H9 (cell line): ENCODE results near the gene C19orf47. TPM values are rescaled to one million over a fixed set of nuclear protein-coding genes. Genes with fewer than 3 reads are reported as not detected.

ENCODE experiments used
- DNase-seq: peaks from one replicate; pipeline ENCODE4 v3.0.0-alpha.2; 2017
- H2AFZ ChIP-seq: one replicate; pipeline ENCODE4 v1.6.1; 2013; ENCODE audit warnings: mild to moderate bottlenecking, low read length, control low read depth, moderate library complexity
- H2AK5ac ChIP-seq: 2 replicates; pipeline ENCODE4 v1.6.1; 2013; ENCODE audit warnings: low read length, control low read depth, mixed read lengths; ENCODE audit not compliant: insufficient read length
- H2BK120ac ChIP-seq: one replicate; pipeline ENCODE4 v1.6.1; 2013; ENCODE audit warnings: low read depth, mild to moderate bottlenecking, low read length, control low read depth, inconsistent platforms; ENCODE audit not compliant: poor library complexity, severe bottlenecking
- H2BK12ac ChIP-seq: 2 replicates; pipeline ENCODE4 v1.6.1; 2013; ENCODE audit warnings: low read length, control low read depth, mixed read lengths, low read depth; ENCODE audit not compliant: insufficient read length
- H2BK15ac ChIP-seq: 2 replicates; pipeline ENCODE4 v1.6.1; 2013; ENCODE audit warnings: low read depth, low read length, control low read depth
- H2BK20ac ChIP-seq: one replicate; pipeline ENCODE4 v1.6.1; 2013; ENCODE audit warnings: low read depth, mild to moderate bottlenecking, low read length, control low read depth, inconsistent platforms; ENCODE audit not compliant: poor library complexity, severe bottlenecking
- H2BK5ac ChIP-seq: 2 replicates; pipeline ENCODE4 v1.6.1; 2013; ENCODE audit warnings: low read length, control low read depth, mixed read lengths; ENCODE audit not compliant: insufficient read length
- H3K14ac ChIP-seq: 2 replicates; pipeline ENCODE4 v1.6.1; 2013; ENCODE audit warnings: low read length, control low read depth; ENCODE audit not compliant: insufficient read depth
- H3K18ac ChIP-seq: 2 replicates; pipeline ENCODE4 v1.6.1; 2013; ENCODE audit warnings: low read depth, mild to moderate bottlenecking, mixed read lengths, low read length, control low read depth; ENCODE audit not compliant: insufficient read length
- H3K23ac ChIP-seq: 2 replicates; pipeline ENCODE4 v1.6.1; 2013; ENCODE audit warnings: low read length, control low read depth, mixed read lengths, low read depth; ENCODE audit not compliant: insufficient read length
- H3K23me2 ChIP-seq: 2 replicates; pipeline ENCODE4 v1.6.1; 2013; ENCODE audit warnings: low read depth, mild to moderate bottlenecking, mixed read lengths, low read length, control low read depth; ENCODE audit not compliant: insufficient read length, poor library complexity, severe bottlenecking
- H3K27ac ChIP-seq: 2 replicates; pipeline ENCODE4 v1.5.1; 2013; ENCODE audit warnings: low read length, control low read depth, mixed read lengths, low read depth; ENCODE audit not compliant: insufficient read length
- H3K27me3 ChIP-seq: 2 replicates; pipeline ENCODE4 v1.6.1; 2013; ENCODE audit warnings: low read length, control low read depth, inconsistent platforms; ENCODE audit not compliant: insufficient read depth
- H3K4ac ChIP-seq: 2 replicates; pipeline ENCODE4 v1.6.1; 2013; ENCODE audit warnings: low read depth, mild to moderate bottlenecking, control low read depth, inconsistent platforms, low read length, moderate library complexity
- H3K4me1 ChIP-seq: 2 replicates; pipeline ENCODE4 v1.6.1; 2013; ENCODE audit warnings: low read length, control low read depth, inconsistent platforms; ENCODE audit not compliant: insufficient read depth
- H3K4me2 ChIP-seq: 2 replicates; pipeline ENCODE4 v1.6.1; 2013; ENCODE audit warnings: low read length, control low read depth, mixed read lengths; ENCODE audit not compliant: insufficient read length, insufficient read depth
- H3K56ac ChIP-seq: 2 replicates; pipeline ENCODE4 v1.6.1; 2013; ENCODE audit warnings: low read depth, mild to moderate bottlenecking, mixed read lengths, low read length, control low read depth; ENCODE audit not compliant: insufficient read length
- H3K79me1 ChIP-seq: 2 replicates; pipeline ENCODE4 v1.6.1; 2013; ENCODE audit warnings: low read depth, mild to moderate bottlenecking, moderate library complexity, low read length, control low read depth, inconsistent platforms; ENCODE audit not compliant: insufficient read depth, poor library complexity, severe bottlenecking
- H3K79me2 ChIP-seq: 2 replicates; pipeline ENCODE4 v1.6.1; 2013; ENCODE audit warnings: low read length, control low read depth, inconsistent platforms; ENCODE audit not compliant: insufficient read depth
- H3K9ac ChIP-seq: 2 replicates; pipeline ENCODE4 v1.6.1; 2013; ENCODE audit warnings: low read length, control low read depth, mixed read lengths; ENCODE audit not compliant: insufficient read length; ENCODE audit errors: extremely low read depth
- H3K9me3 ChIP-seq: one replicate; pipeline ENCODE4 v1.6.1; 2013; ENCODE audit warnings: low read depth, low read length, inconsistent platforms; ENCODE audit not compliant: control insufficient read depth
- H3T11ph ChIP-seq: one replicate; pipeline ENCODE4 v1.6.1; 2013; ENCODE audit warnings: mild to moderate bottlenecking, low read length, control low read depth, inconsistent platforms
- H4K20me1 ChIP-seq: one replicate; pipeline ENCODE4 v1.6.1; 2013; ENCODE audit not compliant: control insufficient read depth, insufficient read length, insufficient read depth
- H4K5ac ChIP-seq: 2 replicates; pipeline ENCODE4 v1.6.1; 2013; ENCODE audit warnings: low read depth, mild to moderate bottlenecking, mixed read lengths, low read length, control low read depth; ENCODE audit not compliant: insufficient read length
- H4K8ac ChIP-seq: replicated peaks from 2 replicates; pipeline ENCODE4 v1.6.1; 2013; ENCODE audit warnings: low read length, control low read depth, mixed read lengths, low read depth; ENCODE audit not compliant: insufficient read length
- H4K91ac ChIP-seq: 2 replicates; pipeline ENCODE4 v1.6.1; 2013; ENCODE audit warnings: low read depth, mild to moderate bottlenecking, moderate library complexity, mixed read lengths, low read length, control low read depth; ENCODE audit not compliant: insufficient read length
- H3K27ac Mint-ChIP-seq, 3 experiments: 2 replicates in 2 of 3; 3 replicates in 1 of 3; pipeline ENCODE4 v1.8.0; 2020 to 2021; ENCODE audit warnings: mixed read lengths in 3 of 3, mild to moderate bottlenecking in 1 of 3, moderate library complexity in 1 of 3
- H3K27me3 Mint-ChIP-seq: 2 replicates; pipeline ENCODE4 v1.8.0; 2021; ENCODE audit warnings: low read depth, mild to moderate bottlenecking, moderate library complexity, mixed read lengths
- H3K36me3 Mint-ChIP-seq, 3 experiments: 2 replicates in 2 of 3; 3 replicates in 1 of 3; pipeline ENCODE4 v1.8.0; 2020 to 2021; ENCODE audit warnings: low read depth in 3 of 3, mixed read lengths in 3 of 3; ENCODE audit not compliant: insufficient read depth in 1 of 3
- H3K4me1 Mint-ChIP-seq, 2 experiments: 2 replicates each; pipeline ENCODE4 v1.8.0; 2020; ENCODE audit warnings: mixed read lengths in 2 of 2
- H3K4me3 Mint-ChIP-seq, 2 experiments: 2 replicates in 1 of 2; 3 replicates in 1 of 2; pipeline ENCODE4 v1.8.0; 2020 to 2021; ENCODE audit warnings: mild to moderate bottlenecking in 2 of 2, mixed read lengths in 2 of 2, moderate library complexity in 1 of 2
- H3K9me3 Mint-ChIP-seq, 2 experiments: 2 replicates in 1 of 2; 3 replicates in 1 of 2; pipeline ENCODE4 v1.8.0; 2020; ENCODE audit warnings: mild to moderate bottlenecking in 2 of 2, mixed read lengths in 2 of 2, moderate library complexity in 1 of 2
- WGBS: extraction: QIAGEN DNeasy Blood & Tissue Kit; methylation state at CpG from one replicate; pipeline ENCODE4 v1.1.7; 2013; ENCODE audit warnings: missing lambda C conversion rate, low lambda C conversion rate, mixed read lengths; ENCODE audit not compliant: insufficient read length; ENCODE audit errors: extremely low coverage; 5-methylcytosine and 5-hydroxymethylcytosine counted together
- total RNA-seq: library from RNA; stranded (reverse); gene quantifications from 2 replicates; pipeline ENCODE4 v1.2.1, GENCODE V29; 2021
- TF ChIP-seq, protein P1 (sequence below): fragments of 200-600 bp; sonication (generic); conservative IDR thresholded peaks from 3 replicates; pipeline ENCODE4 v1.8.0; 2021; ENCODE audit warnings: antibody characterized with exemption, mild to moderate bottlenecking

C19orf47 gene
- total RNA-seq, 1 experiment from 2014 or later = 19.4 TPM

GRCh38 chr19:40335855-40336600, 12.2 kb downstream of the C19orf47 start:
- no peak overlapping the region for H4K8ac ChIP-seq
- Mint-ChIP-seq H3K4me3 (no peak overlapping the region), H3K4me1 (no peaks in the 10 kb centered on the region), H3K27me3 (no peaks in the 10 kb centered on the region), H3K36me3 (peaks cover 12 to 43% (median 39%) of the 10 kb centered on the region in 3 experiments; a peak in 6 of 7 replicates), H3K27ac (peak overlapping the region in 1 of 3 experiments; percentile 49; a peak in 2 of 7 replicates), H3K9me3 (no peaks in the 10 kb centered on the region)
- H3K27ac ChIP-seq = no peak overlapping the region
- H4K5ac ChIP-seq = no peak overlapping the region
- H2BK20ac ChIP-seq = no peak overlapping the region
- no peak overlapping the region for H3T11ph ChIP-seq
- H3K56ac ChIP-seq = no peak overlapping the region
- H3K23me2 ChIP-seq = no peaks in the 10 kb centered on the region
- TF ChIP-seq, protein P1, sequence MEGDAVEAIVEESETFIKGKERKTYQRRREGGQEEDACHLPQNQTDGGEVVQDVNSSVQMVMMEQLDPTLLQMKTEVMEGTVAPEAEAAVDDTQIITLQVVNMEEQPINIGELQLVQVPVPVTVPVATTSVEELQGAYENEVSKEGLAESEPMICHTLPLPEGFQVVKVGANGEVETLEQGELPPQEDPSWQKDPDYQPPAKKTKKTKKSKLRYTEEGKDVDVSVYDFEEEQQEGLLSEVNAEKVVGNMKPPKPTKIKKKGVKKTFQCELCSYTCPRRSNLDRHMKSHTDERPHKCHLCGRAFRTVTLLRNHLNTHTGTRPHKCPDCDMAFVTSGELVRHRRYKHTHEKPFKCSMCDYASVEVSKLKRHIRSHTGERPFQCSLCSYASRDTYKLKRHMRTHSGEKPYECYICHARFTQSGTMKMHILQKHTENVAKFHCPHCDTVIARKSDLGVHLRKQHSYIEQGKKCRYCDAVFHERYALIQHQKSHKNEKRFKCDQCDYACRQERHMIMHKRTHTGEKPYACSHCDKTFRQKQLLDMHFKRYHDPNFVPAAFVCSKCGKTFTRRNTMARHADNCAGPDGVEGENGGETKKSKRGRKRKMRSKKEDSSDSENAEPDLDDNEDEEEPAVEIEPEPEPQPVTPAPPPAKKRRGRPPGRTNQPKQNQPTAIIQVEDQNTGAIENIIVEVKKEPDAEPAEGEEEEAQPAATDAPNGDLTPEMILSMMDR = no peak
- no peaks in the 10 kb centered on the region for H4K20me1 ChIP-seq
- no peaks in the 10 kb centered on the region for H3K4me1 ChIP-seq
- no peak overlapping the region for H3K14ac ChIP-seq
- no peaks in the 10 kb centered on the region for H3K27me3 ChIP-seq
- no peak overlapping the region for H3K4ac ChIP-seq
- H2AFZ ChIP-seq = no peak overlapping the region
- no peak for DNase-seq
- H2BK120ac ChIP-seq = no peak overlapping the region
- H2BK15ac ChIP-seq = no peak overlapping the region
- H2BK12ac ChIP-seq = no peak overlapping the region
- H3K4me2 ChIP-seq = no peak overlapping the region
- WGBS = no CpG with 5 or more reads among the region's 15 CpGs
- no peaks in the 10 kb centered on the region for H3K79me1 ChIP-seq
- H3K18ac ChIP-seq = no peak overlapping the region
- H4K91ac ChIP-seq = no peak overlapping the region
- H3K23ac ChIP-seq = no peak overlapping the region
- no peak overlapping the region for H2AK5ac ChIP-seq
- H2BK5ac ChIP-seq = no peak overlapping the region
- no peaks in the 10 kb centered on the region; the same call in 1 of the 2 replicates for H3K79me2 ChIP-seq
- no peak overlapping the region for H3K9ac ChIP-seq
- no peaks in the 10 kb centered on the region for H3K9me3 ChIP-seq
